Measurements from ENCODE around the gene WIPI1. TPM values are rescaled to one million over a fixed set of nuclear protein-coding genes. Genes with fewer than 3 reads are reported as not detected.

WIPI1 gene
- total and polyA plus RNA-seq, 2 of the 13 experiments (the other 11 are each of a cell fraction or from before 2014, with no cell fraction given) = 29.4 to 141 TPM

DNA sequence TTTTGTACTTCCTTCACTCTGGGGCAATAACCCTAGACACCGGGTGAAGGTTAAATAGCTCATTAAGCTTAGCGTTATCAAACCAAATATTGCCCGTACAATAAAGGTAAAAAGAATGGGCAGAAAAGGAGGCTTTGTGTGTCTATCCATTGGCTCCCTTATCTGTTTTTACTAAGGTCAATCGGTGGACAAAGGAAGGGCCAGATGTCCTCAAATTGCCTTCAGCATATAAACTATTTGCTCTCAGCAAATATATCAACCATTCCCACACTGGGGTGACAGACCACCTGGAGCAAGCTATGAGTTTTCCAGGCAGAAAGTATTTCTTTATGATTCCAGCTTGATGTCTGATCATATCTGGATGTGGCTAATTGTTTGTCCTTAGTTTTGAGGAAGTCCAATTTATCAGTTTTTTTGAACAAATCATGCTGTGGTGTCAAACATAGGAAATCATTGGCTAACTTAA is 25.3 kb upstream of the WIPI1 start (continued):
- TF ChIP-seq, protein P1, sequence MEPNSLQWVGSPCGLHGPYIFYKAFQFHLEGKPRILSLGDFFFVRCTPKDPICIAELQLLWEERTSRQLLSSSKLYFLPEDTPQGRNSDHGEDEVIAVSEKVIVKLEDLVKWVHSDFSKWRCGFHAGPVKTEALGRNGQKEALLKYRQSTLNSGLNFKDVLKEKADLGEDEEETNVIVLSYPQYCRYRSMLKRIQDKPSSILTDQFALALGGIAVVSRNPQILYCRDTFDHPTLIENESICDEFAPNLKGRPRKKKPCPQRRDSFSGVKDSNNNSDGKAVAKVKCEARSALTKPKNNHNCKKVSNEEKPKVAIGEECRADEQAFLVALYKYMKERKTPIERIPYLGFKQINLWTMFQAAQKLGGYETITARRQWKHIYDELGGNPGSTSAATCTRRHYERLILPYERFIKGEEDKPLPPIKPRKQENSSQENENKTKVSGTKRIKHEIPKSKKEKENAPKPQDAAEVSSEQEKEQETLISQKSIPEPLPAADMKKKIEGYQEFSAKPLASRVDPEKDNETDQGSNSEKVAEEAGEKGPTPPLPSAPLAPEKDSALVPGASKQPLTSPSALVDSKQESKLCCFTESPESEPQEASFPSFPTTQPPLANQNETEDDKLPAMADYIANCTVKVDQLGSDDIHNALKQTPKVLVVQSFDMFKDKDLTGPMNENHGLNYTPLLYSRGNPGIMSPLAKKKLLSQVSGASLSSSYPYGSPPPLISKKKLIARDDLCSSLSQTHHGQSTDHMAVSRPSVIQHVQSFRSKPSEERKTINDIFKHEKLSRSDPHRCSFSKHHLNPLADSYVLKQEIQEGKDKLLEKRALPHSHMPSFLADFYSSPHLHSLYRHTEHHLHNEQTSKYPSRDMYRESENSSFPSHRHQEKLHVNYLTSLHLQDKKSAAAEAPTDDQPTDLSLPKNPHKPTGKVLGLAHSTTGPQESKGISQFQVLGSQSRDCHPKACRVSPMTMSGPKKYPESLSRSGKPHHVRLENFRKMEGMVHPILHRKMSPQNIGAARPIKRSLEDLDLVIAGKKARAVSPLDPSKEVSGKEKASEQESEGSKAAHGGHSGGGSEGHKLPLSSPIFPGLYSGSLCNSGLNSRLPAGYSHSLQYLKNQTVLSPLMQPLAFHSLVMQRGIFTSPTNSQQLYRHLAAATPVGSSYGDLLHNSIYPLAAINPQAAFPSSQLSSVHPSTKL (CRISPR knock-in tag; IDR thresholded peaks at IDR 0.05) = peak; percentile 88
- TF ChIP-seq ZNF83 (CRISPR knock-in tag; IDR thresholded peaks at IDR 0.05; ENCODE audit: borderline replicate concordance) = no peak
- TF ChIP-seq GATAD1 (CRISPR knock-in tag; IDR thresholded peaks at IDR 0.05) = no peak
- TF ChIP-seq, protein P2, sequence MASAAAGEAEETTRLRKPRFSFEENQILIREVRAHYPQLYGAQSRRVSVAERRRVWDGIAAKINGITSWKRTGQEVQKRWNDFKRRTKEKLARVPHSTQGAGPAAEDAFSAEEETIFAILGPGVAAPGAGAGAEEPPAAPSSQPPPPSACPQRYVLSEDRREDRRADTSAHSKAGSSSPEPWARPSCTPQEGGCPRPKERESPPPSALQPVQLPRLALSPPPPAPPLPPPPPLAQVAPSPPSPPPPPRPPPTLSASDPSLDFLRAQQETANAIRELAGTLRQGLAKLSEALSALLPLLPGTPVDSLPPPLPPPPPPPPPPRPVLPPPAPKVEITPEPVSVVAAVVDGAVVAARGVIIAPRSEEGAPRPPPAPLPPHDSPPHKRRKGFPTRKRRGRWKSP (CRISPR knock-in tag; IDR thresholded peaks at IDR 0.05) = 0 out of 2 replicates have a peak, but pooled peaks have one; percentile 17
- TF ChIP-seq, protein P3, sequence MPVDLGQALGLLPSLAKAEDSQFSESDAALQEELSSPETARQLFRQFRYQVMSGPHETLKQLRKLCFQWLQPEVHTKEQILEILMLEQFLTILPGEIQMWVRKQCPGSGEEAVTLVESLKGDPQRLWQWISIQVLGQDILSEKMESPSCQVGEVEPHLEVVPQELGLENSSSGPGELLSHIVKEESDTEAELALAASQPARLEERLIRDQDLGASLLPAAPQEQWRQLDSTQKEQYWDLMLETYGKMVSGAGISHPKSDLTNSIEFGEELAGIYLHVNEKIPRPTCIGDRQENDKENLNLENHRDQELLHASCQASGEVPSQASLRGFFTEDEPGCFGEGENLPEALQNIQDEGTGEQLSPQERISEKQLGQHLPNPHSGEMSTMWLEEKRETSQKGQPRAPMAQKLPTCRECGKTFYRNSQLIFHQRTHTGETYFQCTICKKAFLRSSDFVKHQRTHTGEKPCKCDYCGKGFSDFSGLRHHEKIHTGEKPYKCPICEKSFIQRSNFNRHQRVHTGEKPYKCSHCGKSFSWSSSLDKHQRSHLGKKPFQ (CRISPR knock-in tag; IDR thresholded peaks at IDR 0.05; ENCODE audit: insufficient replicate concordance) = no peak
- no peak for TF ChIP-seq ZNF891 (CRISPR knock-in tag; IDR thresholded peaks at IDR 0.05)
- TF ChIP-seq ZNF496 (CRISPR knock-in tag; IDR thresholded peaks at IDR 0.05; ENCODE audit: insufficient replicate concordance) = no peak
- TF ChIP-seq, protein P4, sequence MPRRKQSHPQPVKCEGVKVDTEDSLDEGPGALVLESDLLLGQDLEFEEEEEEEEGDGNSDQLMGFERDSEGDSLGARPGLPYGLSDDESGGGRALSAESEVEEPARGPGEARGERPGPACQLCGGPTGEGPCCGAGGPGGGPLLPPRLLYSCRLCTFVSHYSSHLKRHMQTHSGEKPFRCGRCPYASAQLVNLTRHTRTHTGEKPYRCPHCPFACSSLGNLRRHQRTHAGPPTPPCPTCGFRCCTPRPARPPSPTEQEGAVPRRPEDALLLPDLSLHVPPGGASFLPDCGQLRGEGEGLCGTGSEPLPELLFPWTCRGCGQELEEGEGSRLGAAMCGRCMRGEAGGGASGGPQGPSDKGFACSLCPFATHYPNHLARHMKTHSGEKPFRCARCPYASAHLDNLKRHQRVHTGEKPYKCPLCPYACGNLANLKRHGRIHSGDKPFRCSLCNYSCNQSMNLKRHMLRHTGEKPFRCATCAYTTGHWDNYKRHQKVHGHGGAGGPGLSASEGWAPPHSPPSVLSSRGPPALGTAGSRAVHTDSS (CRISPR knock-in tag; conservative IDR thresholded peaks at IDR 0.05) = no peak
- no peak for TF ChIP-seq TSC22D2 (CRISPR knock-in tag; IDR thresholded peaks at IDR 0.05; ENCODE audit: borderline replicate concordance)
- no peak for TF ChIP-seq ZNF563 (CRISPR knock-in tag; IDR thresholded peaks at IDR 0.05)
- no peak for TF ChIP-seq ZBTB7A (CRISPR knock-in tag; IDR thresholded peaks at IDR 0.05)
- peak in 1 of 2 experiments; percentile 98; a peak in 2 of 4 replicates for TF ChIP-seq EP300 (IDR thresholded peaks at IDR 0.05; ENCODE audit: low read depth in 2 of 2, low read length in 2 of 2)
- TF ChIP-seq EP300 (CRISPR knock-in tag; IDR thresholded peaks at IDR 0.05; ENCODE audit: borderline replicate concordance) = peak; percentile 92
- TF ChIP-seq CHD4 (IDR thresholded peaks at IDR 0.05; ENCODE audit: borderline replicate concordance, low read length) = no peak; the same call in 1 of the 2 replicates
- TF ChIP-seq SIX4 (CRISPR knock-in tag; IDR thresholded peaks at IDR 0.05) = peak; percentile 72
- no peak for TF ChIP-seq PAF1 (CRISPR knock-in tag; IDR thresholded peaks at IDR 0.05)
- TF ChIP-seq MEIS1 (CRISPR knock-in tag; IDR thresholded peaks at IDR 0.05; ENCODE audit: borderline replicate concordance) = no peak
- TF ChIP-seq MIER3 (CRISPR knock-in tag; IDR thresholded peaks at IDR 0.05; ENCODE audit: borderline replicate concordance) = 0 out of 2 replicates have a peak, but pooled peaks have one; percentile 11
- TF ChIP-seq ZNF567 (CRISPR knock-in tag; IDR thresholded peaks at IDR 0.05; ENCODE audit: borderline replicate concordance) = no peak

Data from HepG2 (cell line).